WTC11 (cell line): ENCODE measurements around the gene EML4. TPM values are rescaled to one million over a fixed set of nuclear protein-coding genes. Genes with fewer than 3 reads are reported as not detected.
"Not testable (repeated sequence)": the region's sequence is repeated elsewhere in the genome, so short reads cannot be mapped to it uniquely, and the experiment has no call there.

ENCODE experiments used
- ATAC-seq: fragments of 200-7000 bp; cut with Tn5 transposase; 2 replicates; pipeline ENCODE4 v1.10.0; 2021; ENCODE audit warnings: mild to moderate bottlenecking, moderate library complexity
- CTCF ChIA-PET: fragments of 300-600 bp; sonication (Branson Sonifier 250); formaldehyde crosslinking; loops from one replicate; lab custom pipeline; 2021; ENCODE audit warnings: antibody characterized with exemption; lab: Charles Lee
- POLR2A ChIA-PET: fragments of 350-600 bp; sonication (Branson Sonifier 250); formaldehyde crosslinking; loops from one replicate; lab custom pipeline; 2021; ENCODE audit warnings: antibody characterized with exemption; lab: Charles Lee
- DNase-seq: peaks from one replicate; pipeline ENCODE4 v3.0.0; 2021; ENCODE audit warnings: low spot score
- H3K27ac Mint-ChIP-seq: 2 replicates; pipeline ENCODE4 v1.8.0; 2021; ENCODE audit warnings: mixed read lengths
- H3K27me3 Mint-ChIP-seq: 2 replicates; pipeline ENCODE4 v1.8.0; 2021; ENCODE audit warnings: low read depth, mild to moderate bottlenecking, moderate library complexity, mixed read lengths
- H3K36me3 Mint-ChIP-seq: 2 replicates; pipeline ENCODE4 v1.8.0; 2021; ENCODE audit warnings: mixed read lengths
- H3K4me1 Mint-ChIP-seq: 2 replicates; pipeline ENCODE4 v1.8.0; 2022; ENCODE audit warnings: mixed read lengths
- H3K4me3 Mint-ChIP-seq: 2 replicates; pipeline ENCODE4 v1.8.0; 2021; ENCODE audit warnings: mild to moderate bottlenecking, moderate library complexity, mixed read lengths
- H3K9me3 Mint-ChIP-seq: 2 replicates; pipeline ENCODE4 v1.8.0; 2021; ENCODE audit warnings: mixed read lengths
- GRHL2 ChIP-seq: fragments of 250-450 bp; sonication (Bioruptor Pico); IDR thresholded peaks from 2 replicates; pipeline ENCODE4 v1.8.0; 2022; ENCODE audit warnings: mild to moderate bottlenecking, moderate library complexity; ENCODE audit not compliant: insufficient replicate concordance, severe bottlenecking
- OVOL2 ChIP-seq: fragments of 250-450 bp; sonication (Bioruptor Pico); IDR thresholded peaks from 2 replicates; pipeline ENCODE4 v1.9.0; 2021; ENCODE audit warnings: mild to moderate bottlenecking, borderline replicate concordance
- PRRX2 ChIP-seq: fragments of 250-450 bp; sonication (Bioruptor Pico); IDR thresholded peaks from 2 replicates; pipeline ENCODE4 v1.8.0; 2021; ENCODE audit warnings: mild to moderate bottlenecking
- ZNF232 ChIP-seq: sonication (generic); formaldehyde crosslinking; IDR thresholded peaks from 2 replicates; pipeline ENCODE4 v1.8.0; 2022; ENCODE audit warnings: mild to moderate bottlenecking, missing genetic modification reagents
- total RNA-seq: library from RNA; stranded (reverse); gene quantifications from 3 replicates; pipeline ENCODE4 v1.2.3, GENCODE V29; 2021
- TF ChIP-seq, protein P1 (sequence below): sonication (generic); formaldehyde crosslinking; IDR thresholded peaks from 2 replicates; pipeline ENCODE4 v1.8.1; 2023; ENCODE audit warnings: mild to moderate bottlenecking, moderate library complexity, missing genetic modification reagents
- TF ChIP-seq, protein P2 (sequence below): fragments of 200-600 bp; IDR thresholded peaks from 2 replicates; pipeline ENCODE4 v1.8.0; 2022; ENCODE audit warnings: antibody characterized with exemption
- TF ChIP-seq, protein P3 (sequence below): fragments of 250-450 bp; sonication (Bioruptor Pico); IDR thresholded peaks from 2 replicates; pipeline ENCODE4 v1.9.0; 2021; ENCODE audit warnings: mild to moderate bottlenecking
- TF ChIP-seq, protein P4 (sequence below): sonication (generic); formaldehyde crosslinking; IDR thresholded peaks from 2 replicates; pipeline ENCODE4 v1.8.0; 2023; ENCODE audit warnings: missing genetic modification reagents, mild to moderate bottlenecking, borderline replicate concordance
- TF ChIP-seq, protein P5 (sequence below): sonication (generic); formaldehyde crosslinking; IDR thresholded peaks from 2 replicates; pipeline ENCODE4 v1.8.1; 2022; ENCODE audit warnings: low read depth, mild to moderate bottlenecking, moderate library complexity, missing genetic modification reagents, borderline replicate concordance

The EML4 gene
- total RNA-seq, 1 experiment from 2014 or later, result 89.9 TPM

DNA sequence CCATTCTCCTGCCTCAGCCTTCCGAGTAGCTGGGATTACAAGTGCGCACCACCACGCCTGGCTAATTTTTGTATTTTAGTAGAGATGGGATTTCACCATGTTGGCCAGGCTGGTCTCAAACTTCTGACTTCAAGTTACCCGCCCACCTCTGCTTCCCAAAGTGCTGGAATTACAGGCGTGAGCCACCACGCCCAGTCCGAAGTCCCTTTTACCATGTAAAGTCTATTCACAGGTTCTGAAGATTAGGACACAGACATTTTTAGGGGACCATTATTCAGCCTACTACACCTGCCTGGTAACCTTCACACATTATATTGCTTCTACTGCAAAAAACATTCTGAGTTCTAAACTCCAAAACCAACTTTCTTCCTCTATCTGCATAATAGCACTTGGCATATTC lies 210.9 kb downstream of the EML4 start:
- H3K27me3 Mint-ChIP-seq, DNase-seq, CTCF ChIA-PET, ATAC-seq, H3K27ac Mint-ChIP-seq, H3K4me3 Mint-ChIP-seq, H3K4me1 Mint-ChIP-seq, H3K9me3 Mint-ChIP-seq, POLR2A ChIA-PET, H3K36me3 Mint-ChIP-seq: not testable (repeated sequence)

DNA sequence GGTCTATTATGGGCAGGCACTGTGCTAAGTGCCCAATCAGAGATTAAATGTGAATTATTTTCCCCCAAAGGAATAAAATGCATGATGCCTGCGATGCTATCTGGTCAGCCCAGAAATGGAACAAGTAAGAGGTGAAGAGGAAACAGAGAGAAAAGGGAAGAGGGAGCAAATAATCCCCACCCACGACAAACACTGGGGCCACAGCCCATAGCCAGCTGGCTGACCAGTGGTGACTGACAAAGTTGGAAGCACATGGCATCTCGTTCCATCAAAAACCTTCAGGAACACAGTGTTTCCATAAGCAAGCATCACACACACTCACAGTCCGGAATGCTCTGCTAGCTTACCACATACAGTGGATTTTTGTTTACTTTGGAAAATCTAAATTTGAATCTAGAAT lies 213.0 kb downstream of the EML4 start:
- Mint-ChIP-seq H3K27me3 (no peaks in the 10 kb centered on the region), H3K36me3 (no peaks in the 10 kb centered on the region), H3K4me3 (no peak overlapping the region), H3K27ac (no peak overlapping the region), H3K4me1 (peaks cover 4% of the 10 kb centered on the region), H3K9me3 (no peaks in the 10 kb centered on the region)
- DNase-seq, result no peak
- ChIA-PET CTCF (no interaction called here), POLR2A (interaction anchor here (0.7 kb wide), 1 partner anchor 277 kb away, joined by 3 read pairs; no protein-coding TSS in a partner anchor)
- no peak for ATAC-seq
- TF ChIP-seq, protein P1, sequence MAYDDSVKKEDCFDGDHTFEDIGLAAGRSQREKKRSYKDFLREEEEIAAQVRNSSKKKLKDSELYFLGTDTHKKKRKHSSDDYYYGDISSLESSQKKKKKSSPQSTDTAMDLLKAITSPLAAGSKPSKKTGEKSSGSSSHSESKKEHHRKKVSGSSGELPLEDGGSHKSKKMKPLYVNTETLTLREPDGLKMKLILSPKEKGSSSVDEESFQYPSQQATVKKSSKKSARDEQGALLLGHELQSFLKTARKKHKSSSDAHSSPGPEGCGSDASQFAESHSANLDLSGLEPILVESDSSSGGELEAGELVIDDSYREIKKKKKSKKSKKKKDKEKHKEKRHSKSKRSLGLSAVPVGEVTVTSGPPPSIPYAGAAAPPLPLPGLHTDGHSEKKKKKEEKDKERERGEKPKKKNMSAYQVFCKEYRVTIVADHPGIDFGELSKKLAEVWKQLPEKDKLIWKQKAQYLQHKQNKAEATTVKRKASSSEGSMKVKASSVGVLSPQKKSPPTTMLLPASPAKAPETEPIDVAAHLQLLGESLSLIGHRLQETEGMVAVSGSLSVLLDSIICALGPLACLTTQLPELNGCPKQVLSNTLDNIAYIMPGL (CRISPR knock-in tag), result no peak
- TF ChIP-seq, protein P2, sequence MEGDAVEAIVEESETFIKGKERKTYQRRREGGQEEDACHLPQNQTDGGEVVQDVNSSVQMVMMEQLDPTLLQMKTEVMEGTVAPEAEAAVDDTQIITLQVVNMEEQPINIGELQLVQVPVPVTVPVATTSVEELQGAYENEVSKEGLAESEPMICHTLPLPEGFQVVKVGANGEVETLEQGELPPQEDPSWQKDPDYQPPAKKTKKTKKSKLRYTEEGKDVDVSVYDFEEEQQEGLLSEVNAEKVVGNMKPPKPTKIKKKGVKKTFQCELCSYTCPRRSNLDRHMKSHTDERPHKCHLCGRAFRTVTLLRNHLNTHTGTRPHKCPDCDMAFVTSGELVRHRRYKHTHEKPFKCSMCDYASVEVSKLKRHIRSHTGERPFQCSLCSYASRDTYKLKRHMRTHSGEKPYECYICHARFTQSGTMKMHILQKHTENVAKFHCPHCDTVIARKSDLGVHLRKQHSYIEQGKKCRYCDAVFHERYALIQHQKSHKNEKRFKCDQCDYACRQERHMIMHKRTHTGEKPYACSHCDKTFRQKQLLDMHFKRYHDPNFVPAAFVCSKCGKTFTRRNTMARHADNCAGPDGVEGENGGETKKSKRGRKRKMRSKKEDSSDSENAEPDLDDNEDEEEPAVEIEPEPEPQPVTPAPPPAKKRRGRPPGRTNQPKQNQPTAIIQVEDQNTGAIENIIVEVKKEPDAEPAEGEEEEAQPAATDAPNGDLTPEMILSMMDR, result no peak
- TF ChIP-seq PRRX2 (CRISPR knock-in tag) (no peak), OVOL2 (CRISPR knock-in tag) (no peak), ZNF232 (no peak), GRHL2 (CRISPR knock-in tag) (no peak)
- TF ChIP-seq, protein P3, sequence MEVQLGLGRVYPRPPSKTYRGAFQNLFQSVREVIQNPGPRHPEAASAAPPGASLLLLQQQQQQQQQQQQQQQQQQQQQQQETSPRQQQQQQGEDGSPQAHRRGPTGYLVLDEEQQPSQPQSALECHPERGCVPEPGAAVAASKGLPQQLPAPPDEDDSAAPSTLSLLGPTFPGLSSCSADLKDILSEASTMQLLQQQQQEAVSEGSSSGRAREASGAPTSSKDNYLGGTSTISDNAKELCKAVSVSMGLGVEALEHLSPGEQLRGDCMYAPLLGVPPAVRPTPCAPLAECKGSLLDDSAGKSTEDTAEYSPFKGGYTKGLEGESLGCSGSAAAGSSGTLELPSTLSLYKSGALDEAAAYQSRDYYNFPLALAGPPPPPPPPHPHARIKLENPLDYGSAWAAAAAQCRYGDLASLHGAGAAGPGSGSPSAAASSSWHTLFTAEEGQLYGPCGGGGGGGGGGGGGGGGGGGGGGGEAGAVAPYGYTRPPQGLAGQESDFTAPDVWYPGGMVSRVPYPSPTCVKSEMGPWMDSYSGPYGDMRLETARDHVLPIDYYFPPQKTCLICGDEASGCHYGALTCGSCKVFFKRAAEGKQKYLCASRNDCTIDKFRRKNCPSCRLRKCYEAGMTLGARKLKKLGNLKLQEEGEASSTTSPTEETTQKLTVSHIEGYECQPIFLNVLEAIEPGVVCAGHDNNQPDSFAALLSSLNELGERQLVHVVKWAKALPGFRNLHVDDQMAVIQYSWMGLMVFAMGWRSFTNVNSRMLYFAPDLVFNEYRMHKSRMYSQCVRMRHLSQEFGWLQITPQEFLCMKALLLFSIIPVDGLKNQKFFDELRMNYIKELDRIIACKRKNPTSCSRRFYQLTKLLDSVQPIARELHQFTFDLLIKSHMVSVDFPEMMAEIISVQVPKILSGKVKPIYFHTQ, result no peak
- TF ChIP-seq, protein P4, sequence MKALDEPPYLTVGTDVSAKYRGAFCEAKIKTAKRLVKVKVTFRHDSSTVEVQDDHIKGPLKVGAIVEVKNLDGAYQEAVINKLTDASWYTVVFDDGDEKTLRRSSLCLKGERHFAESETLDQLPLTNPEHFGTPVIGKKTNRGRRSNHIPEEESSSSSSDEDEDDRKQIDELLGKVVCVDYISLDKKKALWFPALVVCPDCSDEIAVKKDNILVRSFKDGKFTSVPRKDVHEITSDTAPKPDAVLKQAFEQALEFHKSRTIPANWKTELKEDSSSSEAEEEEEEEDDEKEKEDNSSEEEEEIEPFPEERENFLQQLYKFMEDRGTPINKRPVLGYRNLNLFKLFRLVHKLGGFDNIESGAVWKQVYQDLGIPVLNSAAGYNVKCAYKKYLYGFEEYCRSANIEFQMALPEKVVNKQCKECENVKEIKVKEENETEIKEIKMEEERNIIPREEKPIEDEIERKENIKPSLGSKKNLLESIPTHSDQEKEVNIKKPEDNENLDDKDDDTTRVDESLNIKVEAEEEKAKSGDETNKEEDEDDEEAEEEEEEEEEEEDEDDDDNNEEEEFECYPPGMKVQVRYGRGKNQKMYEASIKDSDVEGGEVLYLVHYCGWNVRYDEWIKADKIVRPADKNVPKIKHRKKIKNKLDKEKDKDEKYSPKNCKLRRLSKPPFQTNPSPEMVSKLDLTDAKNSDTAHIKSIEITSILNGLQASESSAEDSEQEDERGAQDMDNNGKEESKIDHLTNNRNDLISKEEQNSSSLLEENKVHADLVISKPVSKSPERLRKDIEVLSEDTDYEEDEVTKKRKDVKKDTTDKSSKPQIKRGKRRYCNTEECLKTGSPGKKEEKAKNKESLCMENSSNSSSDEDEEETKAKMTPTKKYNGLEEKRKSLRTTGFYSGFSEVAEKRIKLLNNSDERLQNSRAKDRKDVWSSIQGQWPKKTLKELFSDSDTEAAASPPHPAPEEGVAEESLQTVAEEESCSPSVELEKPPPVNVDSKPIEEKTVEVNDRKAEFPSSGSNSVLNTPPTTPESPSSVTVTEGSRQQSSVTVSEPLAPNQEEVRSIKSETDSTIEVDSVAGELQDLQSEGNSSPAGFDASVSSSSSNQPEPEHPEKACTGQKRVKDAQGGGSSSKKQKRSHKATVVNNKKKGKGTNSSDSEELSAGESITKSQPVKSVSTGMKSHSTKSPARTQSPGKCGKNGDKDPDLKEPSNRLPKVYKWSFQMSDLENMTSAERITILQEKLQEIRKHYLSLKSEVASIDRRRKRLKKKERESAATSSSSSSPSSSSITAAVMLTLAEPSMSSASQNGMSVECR (CRISPR knock-in tag), result no peak
- TF ChIP-seq, protein P5, sequence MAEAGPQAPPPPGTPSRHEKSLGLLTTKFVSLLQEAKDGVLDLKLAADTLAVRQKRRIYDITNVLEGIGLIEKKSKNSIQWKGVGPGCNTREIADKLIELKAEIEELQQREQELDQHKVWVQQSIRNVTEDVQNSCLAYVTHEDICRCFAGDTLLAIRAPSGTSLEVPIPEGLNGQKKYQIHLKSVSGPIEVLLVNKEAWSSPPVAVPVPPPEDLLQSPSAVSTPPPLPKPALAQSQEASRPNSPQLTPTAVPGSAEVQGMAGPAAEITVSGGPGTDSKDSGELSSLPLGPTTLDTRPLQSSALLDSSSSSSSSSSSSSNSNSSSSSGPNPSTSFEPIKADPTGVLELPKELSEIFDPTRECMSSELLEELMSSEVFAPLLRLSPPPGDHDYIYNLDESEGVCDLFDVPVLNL, result no peak

Other genes with a start within 250 kb of the EML4 start
- 15.1 to 27.3 TPM (median 15.6 TPM) in 3 replicates for gene PKDCC, start 121.3 kb upstream of the EML4 start, total RNA-seq
- 99.5 to 114 TPM (median 108 TPM) in 3 replicates for gene COX7A2L, start 191.9 kb downstream of the EML4 start, total RNA-seq